GM18858 (cell line): Measurements from ENCODE around the gene KIAA0319L.

Experiments
- ATAC-seq: cut with Tn5 transposase; IDR thresholded peaks from one replicate; pipeline ENCODE4 v1.9.1; 2021; ENCODE audit not compliant: unreplicated experiment

Gene KIAA0319L

DNA sequence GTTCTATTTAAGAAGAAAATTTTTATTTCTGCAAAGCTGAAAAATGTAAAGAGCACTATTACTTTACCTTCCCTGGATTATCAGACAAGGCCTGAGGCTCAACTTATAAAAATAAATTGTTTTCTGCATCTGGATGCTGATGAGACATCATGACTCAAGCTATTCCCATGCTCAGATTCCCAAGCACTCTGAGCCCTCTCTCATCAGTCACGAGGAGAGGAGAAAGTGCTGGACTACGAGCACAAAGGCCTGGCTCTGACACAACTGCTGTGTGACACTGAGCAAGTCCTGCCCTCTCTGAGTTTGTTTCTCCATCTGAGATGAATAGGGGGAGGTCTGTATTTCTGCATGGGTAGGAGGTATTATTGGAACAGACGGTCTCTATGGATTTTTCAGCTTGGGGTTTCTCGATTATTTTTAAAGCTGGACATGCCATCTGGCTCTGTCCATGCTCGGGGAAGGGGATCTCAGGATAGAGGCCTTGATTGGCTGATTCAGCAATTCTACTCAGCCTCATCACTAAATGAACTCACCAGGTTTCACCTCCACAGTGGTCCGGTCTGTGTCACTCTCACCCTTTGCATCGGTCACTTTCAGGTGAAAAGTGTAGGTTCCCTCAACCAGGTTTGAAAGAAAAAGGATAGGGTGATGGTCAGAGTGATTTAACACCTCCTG is 107.7 kb downstream of the KIAA0319L start:
- no peak for ATAC-seq

DNA sequence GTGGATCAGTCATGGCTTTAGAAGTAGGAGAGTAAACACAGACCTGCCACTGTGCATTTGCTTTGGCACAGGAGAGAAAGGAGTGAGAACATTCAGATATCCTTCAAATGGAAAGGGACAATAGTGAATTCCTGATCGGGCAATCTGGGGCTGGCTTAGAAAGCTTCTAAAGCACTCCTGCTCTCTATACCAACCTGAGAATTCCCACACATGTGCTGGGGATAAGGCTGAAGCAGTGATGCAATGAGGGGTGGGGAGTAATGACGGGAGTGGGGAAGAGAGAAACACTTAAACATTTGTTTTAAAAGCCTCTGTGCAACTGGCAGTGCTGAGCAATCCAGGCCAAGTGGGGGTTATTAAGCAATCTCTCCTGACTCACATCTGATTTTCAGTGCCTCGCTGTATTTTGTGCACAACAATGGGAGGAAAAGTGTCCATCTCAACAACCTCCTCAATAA is 108.8 kb downstream of the KIAA0319L start:
- no peak for ATAC-seq

DNA sequence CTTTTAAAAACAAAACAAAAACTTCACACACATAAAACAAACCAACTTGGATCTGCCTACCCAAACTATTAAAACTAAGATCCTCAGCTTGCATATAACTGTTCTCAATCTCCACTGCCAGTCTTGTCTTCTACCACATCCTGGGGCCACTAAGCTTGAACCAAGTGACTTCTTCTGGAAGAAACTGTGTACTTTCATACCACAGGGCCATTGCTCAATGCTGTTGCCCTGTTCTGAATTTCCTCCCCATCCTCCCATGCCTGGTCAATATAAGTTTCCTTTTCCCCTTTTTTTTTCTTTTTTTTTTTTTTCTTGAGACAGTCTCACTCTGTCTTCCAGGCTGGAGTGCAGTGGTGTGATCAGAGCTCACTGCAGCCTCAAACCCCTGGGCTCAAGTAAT is 109.9 kb downstream of the KIAA0319L start:
- no peak for ATAC-seq

DNA sequence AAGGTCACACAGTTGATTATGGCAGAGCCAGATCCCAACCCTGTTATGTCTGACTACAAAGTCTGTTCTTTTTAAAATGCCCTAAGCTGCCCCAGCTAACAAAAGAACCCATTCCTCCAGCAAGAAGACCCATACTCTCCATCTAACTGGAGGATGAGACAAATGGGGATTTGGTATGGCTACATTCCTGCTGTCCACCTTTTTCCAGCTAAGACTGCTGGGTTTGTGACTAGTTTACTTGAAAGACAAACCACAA is 112.8 kb downstream of the KIAA0319L start:
- no peak for ATAC-seq

DNA sequence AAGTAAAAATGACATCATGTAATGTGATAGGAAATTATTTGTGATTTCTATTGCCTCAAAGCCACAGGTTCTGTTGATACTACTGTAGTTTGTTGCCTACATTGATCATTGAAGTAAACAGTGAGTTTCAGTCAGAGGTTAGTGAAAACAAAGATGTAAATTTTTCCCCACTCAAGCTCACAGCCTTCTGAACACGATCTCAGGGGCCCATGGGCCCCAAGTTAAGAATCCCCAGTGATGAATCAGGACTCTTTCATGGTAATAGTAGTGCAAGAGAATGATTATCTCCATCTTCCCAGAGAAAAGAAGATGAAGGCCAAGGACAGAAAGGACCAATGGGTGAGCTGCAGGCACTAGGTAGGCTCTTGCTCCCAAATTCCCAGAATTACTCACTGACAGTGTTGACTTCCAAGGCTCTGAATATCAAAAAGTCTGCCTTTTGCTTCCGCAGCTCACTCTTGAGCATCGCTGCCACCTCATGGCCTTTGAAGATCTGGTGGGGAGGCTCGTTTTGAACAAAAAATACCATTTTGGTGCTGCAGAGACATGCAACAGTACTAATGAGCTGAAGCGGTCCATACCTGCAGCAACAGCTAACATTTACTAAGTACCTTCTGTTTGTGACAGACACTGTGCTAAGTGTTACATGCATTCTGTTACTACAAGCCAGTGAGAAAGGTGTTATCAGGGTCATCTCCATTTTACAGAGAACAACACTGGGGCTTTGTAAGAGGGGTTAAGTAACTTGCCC is 113.3 kb downstream of the KIAA0319L start:
- ATAC-seq: no peak

DNA sequence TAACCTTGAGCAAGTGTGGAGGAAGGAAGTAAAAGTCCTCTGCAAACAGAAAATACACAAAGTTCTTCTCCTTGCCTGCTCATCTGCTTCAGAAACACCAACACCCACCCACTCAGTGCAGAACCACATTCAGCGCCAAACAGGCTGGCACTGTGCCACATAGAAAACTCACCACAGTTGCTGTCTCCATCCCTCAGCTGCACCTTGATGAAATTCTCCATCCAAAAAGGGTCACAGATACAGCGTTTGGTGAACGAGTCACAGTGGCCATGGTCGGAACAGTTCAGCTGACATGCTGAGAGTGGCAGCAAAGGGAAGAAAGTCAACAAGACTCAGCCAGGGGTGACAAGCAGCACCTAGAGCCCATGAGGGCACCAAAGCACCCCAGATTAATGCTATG is 114.5 kb downstream of the KIAA0319L start:
- no peak for ATAC-seq

DNA sequence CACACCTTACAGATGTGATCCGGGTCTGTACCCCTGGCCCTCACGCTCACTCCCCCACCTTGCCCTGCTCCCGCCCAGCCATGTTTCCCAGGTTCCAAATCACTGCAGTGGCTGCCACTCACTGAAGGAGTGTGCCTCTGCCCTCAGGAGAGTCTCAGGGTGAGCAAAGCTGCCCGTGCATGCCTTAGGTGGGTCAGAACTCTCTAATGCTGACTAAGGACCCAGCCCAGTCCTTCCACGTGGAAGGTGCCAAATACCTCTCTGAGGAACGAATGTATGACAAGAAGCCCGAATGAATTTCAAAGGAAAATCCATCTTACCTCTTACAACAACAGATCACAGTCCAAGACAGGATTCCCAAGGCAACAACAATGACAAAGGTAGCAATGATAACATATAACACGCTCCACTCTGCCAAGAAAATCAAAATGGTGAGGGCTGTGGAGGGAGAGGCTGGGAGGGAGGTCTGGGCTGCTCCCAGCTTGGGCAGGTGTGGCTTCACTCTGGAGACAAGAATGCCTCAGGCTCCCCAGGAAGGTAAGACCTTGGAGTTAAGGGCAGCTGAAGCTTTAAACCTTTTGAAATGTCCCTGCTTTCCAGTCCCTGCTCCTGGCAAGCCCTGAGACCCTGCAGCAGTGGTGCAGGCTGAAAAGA is 115.2 kb downstream of the KIAA0319L start:
- no peak for ATAC-seq

DNA sequence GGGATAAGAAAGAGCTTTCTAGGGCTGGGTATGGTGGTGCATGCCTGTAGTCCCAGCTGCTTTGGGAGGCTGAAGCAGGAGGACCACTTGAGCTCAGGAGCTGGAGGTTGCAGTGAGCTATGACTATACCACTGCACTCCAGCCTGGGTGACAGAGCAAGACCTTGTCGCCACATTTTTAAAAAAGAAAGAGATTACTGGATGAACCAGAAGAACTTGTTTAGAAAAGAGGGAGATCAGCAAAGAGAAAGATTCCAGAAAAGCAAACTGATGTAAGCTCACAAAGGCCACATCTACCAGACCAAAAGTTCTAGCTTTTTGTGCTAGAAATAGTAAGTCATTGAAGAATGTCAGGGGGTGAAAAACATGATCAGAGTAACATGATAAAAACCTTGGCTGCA is 117.6 kb downstream of the KIAA0319L start:
- ATAC-seq: no peak

DNA sequence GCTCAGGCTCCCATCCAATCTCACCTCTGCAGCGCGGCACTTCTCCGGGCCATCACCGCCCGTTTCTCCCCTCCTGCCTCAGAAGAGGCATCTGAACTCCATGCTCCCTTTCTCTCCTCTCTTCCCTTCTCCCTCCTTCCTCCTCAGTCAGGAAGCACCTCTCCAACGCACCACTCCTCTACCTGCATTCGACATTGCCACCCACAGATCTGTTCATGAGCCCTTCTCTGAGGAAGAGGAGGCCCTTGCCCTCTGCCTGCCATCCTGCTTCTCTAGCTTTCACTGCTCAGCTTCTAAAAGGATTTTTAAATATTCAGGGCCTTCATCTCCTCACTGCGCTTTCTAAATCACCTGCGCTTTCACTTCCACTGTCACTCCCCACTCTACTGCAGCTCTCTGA is 120.0 kb downstream of the KIAA0319L start:
- ATAC-seq: no peak

DNA sequence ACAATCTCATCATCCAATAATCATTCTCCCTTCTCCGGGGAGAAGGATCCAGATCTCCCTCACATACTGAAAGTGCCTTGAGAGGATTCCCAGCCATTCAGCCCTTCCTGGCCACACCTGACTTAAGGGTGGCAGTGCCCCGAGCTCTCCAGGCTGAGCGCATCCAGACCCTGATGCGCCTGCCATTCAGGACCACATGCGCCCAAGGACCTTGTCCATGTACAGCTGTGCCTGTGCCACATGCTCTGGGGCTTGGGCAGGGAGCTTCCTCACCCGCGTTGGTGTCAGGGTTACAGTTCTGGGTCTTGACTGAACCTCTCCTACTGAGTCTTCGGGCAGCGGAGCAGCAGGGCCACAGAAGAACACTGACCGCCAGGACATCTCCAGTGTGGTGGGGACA is 121.1 kb downstream of the KIAA0319L start:
- no peak for ATAC-seq

DNA sequence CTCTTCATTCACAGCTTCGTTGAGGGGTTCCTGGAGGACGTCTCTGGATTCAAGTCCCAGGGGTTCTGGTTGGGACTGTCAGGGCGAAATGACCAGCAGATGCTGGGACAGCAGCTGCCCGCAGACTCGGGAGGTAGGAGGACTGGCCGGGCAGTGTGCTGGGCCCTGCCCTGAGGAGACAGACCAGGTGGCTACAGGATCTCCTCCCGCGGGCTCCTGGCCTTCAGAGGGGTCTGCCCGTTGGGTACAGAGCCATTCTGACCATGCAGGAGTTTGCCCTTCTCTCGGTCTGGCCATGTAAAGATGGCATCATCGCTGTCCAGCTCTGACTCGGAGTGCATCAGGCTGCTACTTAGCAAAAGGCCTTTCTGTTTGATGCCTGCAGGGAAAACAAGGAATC is 122.5 kb downstream of the KIAA0319L start:
- no peak for ATAC-seq

DNA sequence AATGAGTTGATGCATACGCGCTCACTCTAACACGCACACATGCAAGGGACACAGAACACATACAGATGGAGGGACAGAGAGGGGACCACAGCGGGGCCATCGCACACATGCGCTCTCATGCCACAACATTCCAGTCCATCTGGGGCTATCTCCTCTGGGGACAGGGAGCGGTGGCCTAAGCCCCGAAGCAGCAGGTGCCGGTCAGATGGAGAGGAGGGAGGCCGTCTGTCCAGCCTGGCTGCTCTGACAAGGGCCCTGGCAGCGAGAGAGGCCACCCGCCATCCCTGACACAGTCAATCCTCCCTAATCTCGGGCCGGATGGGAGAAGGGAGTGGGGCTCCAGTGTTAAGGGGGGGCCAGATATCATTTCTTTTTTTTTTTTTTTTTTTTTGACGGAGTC is 123.5 kb downstream of the KIAA0319L start:
- ATAC-seq: no peak

DNA sequence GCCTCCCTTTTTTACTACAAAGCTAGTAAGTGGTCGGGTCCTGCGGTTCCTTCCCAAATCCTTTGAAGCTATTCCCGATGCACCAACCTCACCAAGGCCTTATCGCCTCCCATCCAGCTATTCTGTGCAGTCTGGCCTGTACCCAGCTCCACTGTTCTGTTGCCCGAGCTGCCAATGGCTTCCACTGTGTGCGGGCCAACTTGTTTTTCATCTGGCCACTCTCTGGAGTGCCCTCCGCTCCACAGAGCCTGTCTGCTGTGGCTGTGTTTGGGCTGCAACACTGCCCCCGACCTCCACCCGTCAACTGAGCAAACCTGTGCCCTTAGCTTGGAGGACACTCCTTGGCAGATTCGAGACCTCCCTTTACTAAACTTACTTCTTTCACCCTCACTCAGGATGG is 125.0 kb downstream of the KIAA0319L start:
- ATAC-seq: no peak

DNA sequence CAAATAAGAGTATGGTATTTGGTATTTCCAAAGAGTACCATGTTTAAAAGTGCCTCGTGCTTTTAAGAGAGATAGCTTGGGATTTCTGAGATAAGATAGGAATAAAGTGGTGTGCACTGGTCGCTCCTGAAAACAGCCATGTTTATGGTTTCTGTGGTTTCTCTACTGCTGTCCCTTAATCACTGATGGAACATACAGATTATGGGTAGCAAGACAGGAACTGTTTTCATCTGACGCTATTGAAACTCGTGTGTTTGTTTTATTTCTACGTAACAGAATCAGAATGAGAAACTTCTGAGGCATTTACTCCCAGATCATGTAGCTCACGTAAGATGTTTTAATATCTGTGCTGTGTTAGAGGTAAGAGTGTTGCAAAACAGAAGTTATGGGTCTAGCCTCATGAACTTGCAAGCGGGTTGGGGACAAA is 126.0 kb downstream of the KIAA0319L start:
- no peak for ATAC-seq

DNA sequence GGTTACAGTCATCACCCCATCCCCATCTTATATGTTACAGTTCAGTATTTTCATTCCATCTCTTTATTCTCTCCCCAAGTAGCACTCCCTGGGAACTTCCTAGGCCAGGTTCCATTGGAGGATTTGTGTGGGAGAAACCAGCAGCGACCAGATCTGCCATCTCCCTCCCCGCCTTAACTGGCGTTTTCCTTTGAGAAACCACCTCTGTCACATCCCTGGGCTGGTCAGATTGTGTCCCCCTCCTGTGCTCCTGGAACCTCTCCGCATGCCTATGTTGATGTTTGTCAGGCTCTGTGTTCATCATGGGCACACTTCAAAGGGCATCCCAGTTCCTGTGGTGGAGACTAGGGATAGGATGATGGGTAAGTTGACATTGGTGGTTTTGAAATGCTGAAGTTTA is 126.4 kb downstream of the KIAA0319L start:
- no peak for ATAC-seq

DNA sequence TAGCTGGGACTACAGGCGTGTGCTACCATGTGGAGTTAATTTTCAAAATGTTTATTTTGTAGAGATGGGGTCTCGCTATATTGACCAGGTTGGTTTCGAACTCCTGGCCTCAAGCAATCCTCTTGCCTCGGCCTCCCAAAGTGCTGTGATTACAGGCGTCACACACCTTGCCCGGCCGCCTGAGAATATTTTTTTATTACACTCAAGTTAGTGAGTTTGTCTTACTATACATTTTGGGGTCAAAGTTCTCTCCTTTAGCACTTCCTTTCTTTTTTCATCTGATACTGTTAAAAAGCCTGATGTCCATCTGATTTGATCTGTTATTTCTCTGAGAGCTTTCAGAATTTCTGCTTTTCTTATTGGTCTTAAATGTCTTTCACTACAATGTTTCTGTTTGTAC is 128.8 kb downstream of the KIAA0319L start:
- no peak for ATAC-seq

DNA sequence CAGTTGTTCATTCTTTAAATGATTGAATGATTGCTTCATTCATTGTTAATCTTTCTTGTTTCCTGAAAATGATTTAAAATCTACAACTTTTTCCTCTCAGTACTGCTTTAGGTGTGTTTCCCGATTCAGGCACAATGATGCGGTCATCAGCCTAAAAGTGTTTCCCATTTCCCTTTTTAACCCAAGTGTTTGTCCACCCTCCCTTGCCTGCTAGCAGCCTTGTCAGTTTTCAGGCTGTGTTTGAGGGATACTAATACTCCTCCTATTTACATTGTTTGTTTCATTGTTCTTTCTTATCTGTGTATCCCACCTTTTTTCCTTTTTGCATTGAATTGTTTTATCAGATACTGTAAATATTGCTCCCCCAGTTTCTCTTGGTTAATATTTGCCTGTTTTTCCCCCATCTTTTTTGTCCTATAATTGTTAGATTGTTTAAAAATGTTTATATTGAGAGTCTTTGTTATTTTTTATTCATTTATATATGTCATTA is 131.1 kb downstream of the KIAA0319L start:
- no peak for ATAC-seq

DNA sequence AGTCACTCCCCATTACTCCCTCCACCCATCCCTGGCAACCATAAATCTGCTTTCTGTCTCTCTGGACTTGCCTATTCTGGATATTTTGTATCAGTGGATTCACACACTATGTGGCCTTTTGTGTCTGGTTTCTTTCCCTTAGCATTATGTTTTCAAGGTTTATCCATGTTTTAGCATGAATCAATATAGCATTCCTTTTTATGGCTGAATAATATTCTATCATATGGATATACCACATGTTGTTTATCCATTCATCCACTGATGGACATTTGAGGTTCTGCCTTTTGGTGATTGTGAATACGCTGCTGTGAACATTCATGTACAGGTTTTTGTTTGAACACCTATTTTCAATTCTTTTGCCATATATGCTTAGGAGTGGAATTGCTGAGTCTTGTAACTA is 148.3 kb downstream of the KIAA0319L start:
- no peak for ATAC-seq

DNA sequence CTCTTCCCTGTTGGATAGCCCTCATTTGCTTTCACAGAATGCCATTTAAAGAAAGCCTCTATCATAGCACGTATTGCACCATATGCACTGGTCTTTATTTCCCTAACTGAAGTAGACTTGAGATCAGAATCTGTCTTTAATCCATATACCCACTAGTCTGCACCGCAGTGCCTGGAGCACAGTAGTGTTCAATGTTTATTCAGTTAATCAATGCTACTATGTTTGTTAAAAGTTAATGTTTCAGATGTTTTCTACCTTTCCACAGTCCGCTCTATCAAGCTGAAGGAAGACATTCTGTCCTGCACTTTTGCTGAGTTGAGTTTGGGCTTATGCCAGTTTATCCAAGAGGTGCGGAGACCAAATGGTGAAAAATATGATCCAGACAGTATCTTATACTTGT is 149.5 kb downstream of the KIAA0319L start:
- ATAC-seq: no peak

DNA sequence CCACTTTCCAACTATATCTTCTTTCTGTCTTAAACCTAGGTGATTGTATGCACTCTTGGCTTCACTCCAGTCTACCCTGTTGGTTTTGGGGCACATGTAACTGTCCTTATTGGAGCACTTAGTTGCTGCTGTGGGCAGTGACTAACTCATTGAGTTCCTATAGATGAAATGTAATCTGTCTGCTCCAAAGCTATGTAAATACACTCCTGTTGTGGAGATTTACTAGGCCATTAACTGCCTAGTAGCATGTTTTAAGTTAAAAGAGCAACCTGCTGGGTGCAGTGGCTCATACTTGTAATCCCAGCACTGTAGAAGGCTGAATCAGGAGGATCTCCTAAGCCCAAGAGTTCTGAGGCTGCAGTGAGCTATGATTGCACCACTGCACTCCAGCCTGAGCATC is 151.1 kb downstream of the KIAA0319L start:
- ATAC-seq: no peak

DNA sequence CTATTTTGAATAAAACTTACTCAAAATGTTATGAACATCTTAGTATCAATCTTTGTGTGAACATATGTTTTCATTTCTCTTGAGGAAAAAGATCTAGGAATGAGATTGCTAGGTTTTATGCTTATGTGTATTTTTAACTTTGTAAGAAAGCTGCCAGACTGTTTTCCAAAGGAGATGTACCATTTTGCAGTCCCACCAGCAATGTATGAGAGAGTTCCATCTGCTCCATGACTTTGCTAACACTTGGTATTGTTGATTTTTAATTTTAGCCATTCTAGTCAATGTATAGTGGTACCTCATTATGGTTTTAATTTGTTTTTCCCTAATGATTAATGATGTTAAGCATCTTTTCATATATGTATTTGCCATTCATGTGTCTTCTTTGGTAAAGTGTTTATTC is 156.2 kb downstream of the KIAA0319L start:
- no peak for ATAC-seq

DNA sequence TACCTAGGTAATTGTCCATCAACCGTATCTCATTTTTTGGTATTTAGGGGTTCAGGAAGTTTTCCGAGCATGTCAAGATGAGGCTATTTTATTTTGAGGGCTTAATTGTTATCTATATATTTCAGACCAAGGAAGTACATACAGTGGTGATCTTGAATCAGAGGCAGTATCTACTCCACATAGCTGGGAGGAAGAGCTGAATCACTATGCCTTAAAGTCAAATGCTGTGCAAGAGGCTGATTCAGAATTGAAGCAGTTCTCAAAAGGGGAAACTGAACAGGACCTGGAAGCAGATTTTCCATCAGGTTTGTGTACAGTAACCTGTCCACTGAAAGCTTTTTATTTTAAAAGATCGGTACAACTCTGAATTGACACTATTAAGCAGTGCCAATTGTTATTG is 158.5 kb downstream of the KIAA0319L start:
- ATAC-seq: no peak
